KMS-11 (cell line): Measurements from ENCODE around the gene SHH.

Experiments
- H2AFZ ChIP-seq: fragments of 200-600 bp; sonication (generic); 2 replicates; pipeline ENCODE4 v1.6.1; 2016; ENCODE audit warnings: antibody characterized with exemption, mixed run types, low read depth
- H3K27ac ChIP-seq: fragments of 200-600 bp; sonication (generic); 2 replicates; pipeline ENCODE4 v1.6.1; 2016; ENCODE audit warnings: mild to moderate bottlenecking, mixed run types
- H3K27me3 ChIP-seq: fragments of 200-600 bp; sonication (generic); 2 replicates; pipeline ENCODE4 v1.6.1; 2017; ENCODE audit warnings: mild to moderate bottlenecking, low read depth, mixed run types, moderate library complexity; ENCODE audit not compliant: insufficient read depth
- H3K36me3 ChIP-seq: fragments of 200-600 bp; sonication (generic); 2 replicates; pipeline ENCODE4 v1.6.1; 2017; ENCODE audit warnings: mild to moderate bottlenecking, mixed run types; ENCODE audit not compliant: insufficient read depth
- H3K4me1 ChIP-seq: fragments of 200-600 bp; sonication (generic); 2 replicates; pipeline ENCODE4 v1.6.1; 2016; ENCODE audit warnings: mild to moderate bottlenecking, low read depth, mixed run types; ENCODE audit not compliant: poor library complexity, severe bottlenecking
- H3K4me2 ChIP-seq: fragments of 200-600 bp; sonication (generic); 2 replicates; pipeline ENCODE4 v1.7.0; 2016; ENCODE audit warnings: mild to moderate bottlenecking, mixed run types
- H3K4me3 ChIP-seq: fragments of 200-600 bp; sonication (generic); IDR thresholded peaks from 2 replicates; pipeline ENCODE4 v1.6.1; 2017; ENCODE audit warnings: low read depth, low read length, mixed read lengths; ENCODE audit not compliant: insufficient read depth
- H3K79me2 ChIP-seq: fragments of 200-600 bp; sonication (generic); 2 replicates; pipeline ENCODE4 v1.6.1; 2016; ENCODE audit warnings: low read depth, mixed run types; ENCODE audit not compliant: insufficient read depth
- H3K9ac ChIP-seq: fragments of 200-600 bp; sonication (generic); 2 replicates; pipeline ENCODE4 v1.6.1; 2016; ENCODE audit warnings: mild to moderate bottlenecking, mixed run types
- H4K20me1 ChIP-seq: fragments of 200-600 bp; sonication (generic); 2 replicates; pipeline ENCODE4 v1.6.1; 2016; ENCODE audit warnings: mild to moderate bottlenecking, mixed run types; ENCODE audit not compliant: insufficient read depth
- TF ChIP-seq, protein P1 (sequence below): fragments of 200-600 bp; sonication (generic); conservative IDR thresholded peaks from 2 replicates; pipeline ENCODE4 v1.6.1; 2017; ENCODE audit warnings: low read depth, mild to moderate bottlenecking, antibody characterized with exemption, low read length, moderate library complexity, mixed read lengths

Gene SHH

DNA sequence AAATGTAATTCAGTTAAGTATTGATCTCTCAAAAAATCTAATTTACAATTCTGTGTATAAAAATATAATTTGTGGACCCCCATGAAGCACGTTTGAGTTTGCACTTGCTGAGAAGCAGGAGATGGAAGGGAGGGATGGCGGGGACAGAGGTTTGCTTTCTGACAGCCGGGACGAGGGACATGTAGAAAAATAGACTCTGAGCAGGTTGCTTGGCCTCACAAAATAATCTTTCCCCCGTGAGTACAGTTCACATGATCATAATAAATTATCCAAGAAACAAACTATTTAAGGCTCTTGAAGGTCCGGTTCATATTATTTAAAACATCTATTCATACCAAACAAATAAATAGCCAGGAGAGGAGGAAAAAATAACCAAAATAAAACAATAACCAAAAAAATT, 10.0 kb downstream of the SHH start:
- Histone ChIP-seq H3K9ac (no peak overlapping the region), H3K4me3 (no peak overlapping the region), H3K27me3 (peaks cover 10% of the 10 kb centered on the region), H3K79me2 (no peaks in the 10 kb centered on the region), H3K36me3 (no peaks in the 10 kb centered on the region), H4K20me1 (no peaks in the 10 kb centered on the region), H3K4me1 (peaks cover 13% of the 10 kb centered on the region), H2AFZ (no peak overlapping the region), H3K4me2 (no peak overlapping the region), H3K27ac (no peak overlapping the region)
- TF ChIP-seq, protein P1, sequence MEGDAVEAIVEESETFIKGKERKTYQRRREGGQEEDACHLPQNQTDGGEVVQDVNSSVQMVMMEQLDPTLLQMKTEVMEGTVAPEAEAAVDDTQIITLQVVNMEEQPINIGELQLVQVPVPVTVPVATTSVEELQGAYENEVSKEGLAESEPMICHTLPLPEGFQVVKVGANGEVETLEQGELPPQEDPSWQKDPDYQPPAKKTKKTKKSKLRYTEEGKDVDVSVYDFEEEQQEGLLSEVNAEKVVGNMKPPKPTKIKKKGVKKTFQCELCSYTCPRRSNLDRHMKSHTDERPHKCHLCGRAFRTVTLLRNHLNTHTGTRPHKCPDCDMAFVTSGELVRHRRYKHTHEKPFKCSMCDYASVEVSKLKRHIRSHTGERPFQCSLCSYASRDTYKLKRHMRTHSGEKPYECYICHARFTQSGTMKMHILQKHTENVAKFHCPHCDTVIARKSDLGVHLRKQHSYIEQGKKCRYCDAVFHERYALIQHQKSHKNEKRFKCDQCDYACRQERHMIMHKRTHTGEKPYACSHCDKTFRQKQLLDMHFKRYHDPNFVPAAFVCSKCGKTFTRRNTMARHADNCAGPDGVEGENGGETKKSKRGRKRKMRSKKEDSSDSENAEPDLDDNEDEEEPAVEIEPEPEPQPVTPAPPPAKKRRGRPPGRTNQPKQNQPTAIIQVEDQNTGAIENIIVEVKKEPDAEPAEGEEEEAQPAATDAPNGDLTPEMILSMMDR, result no peak

DNA sequence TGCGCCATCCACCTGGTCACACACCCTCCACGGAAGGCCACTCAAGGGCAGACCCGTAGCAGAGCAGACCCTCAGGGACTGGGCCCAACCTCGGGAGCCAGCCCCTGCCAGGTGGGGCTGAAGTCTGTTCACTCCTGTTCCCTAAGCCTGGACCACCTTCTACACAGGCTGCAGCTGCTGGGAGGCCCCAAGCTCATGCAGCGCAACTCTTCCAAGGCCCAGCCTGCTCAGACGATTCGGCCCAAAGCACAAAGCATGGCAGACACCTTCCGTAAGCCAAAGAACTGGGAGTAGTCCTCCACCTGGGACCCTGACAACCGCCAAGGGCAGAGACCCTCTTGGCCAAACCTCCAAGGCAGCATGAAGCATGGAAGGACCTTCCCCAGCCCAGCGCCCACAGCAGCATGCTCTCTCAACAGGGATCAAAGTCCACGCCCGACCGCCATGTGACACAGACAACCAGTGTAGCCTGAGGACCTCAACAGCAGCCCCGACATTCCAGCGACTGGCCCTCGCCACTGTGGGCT, 11.5 kb downstream of the SHH start:
- H3K4me3 ChIP-seq, result no peak overlapping the region
- no peak overlapping the region for H2AFZ ChIP-seq
- no peak overlapping the region for H3K4me2 ChIP-seq
- no peak overlapping the region for H3K27ac ChIP-seq
- no peaks in the 10 kb centered on the region for H3K79me2 ChIP-seq
- H3K27me3 ChIP-seq, result peaks cover 5% of the 10 kb centered on the region
- H3K4me1 ChIP-seq, result peaks cover 10% of the 10 kb centered on the region
- TF ChIP-seq, protein P1, result no peak
- no peak overlapping the region for H3K9ac ChIP-seq
- H3K36me3 ChIP-seq, result no peaks in the 10 kb centered on the region
- H4K20me1 ChIP-seq, result no peaks in the 10 kb centered on the region

GRCh38 chr7:155800301-155800700, 12.0 kb downstream of the SHH start:
- Histone ChIP-seq H3K27me3 (peaks cover 5% of the 10 kb centered on the region), H3K9ac (no peak overlapping the region), H3K27ac (no peak overlapping the region), H3K36me3 (no peaks in the 10 kb centered on the region), H2AFZ (no peak overlapping the region), H3K4me3 (no peak overlapping the region), H3K4me1 (peaks cover 7% of the 10 kb centered on the region), H4K20me1 (no peaks in the 10 kb centered on the region), H3K4me2 (no peak overlapping the region), H3K79me2 (no peaks in the 10 kb centered on the region)
- TF ChIP-seq, protein P1, result no peak

DNA sequence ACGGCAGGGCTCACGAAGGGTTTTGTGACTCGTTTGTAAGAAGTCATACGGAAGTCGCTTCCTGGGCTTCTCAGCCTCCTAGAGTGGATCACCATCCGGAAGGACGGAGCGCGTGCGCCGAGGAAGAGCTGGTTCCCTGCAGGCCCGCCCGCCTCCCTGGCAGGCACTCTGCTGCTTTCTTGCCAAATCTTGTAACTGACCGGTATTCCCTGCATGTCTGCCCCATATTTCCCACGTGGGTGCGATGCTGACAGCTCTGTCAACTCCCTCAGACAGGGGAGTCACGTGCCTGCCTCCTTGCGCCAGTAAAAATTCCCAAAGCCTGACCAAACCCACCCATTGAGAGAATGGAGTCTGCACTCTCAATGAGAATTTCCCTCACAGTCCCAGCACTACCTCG, 12.7 kb downstream of the SHH start:
- no peak overlapping the region for H3K27ac ChIP-seq
- peaks cover 3% of the 10 kb centered on the region for H3K4me1 ChIP-seq
- no peak overlapping the region for H2AFZ ChIP-seq
- H3K27me3 ChIP-seq, result peaks cover 5% of the 10 kb centered on the region
- H4K20me1 ChIP-seq, result no peaks in the 10 kb centered on the region
- no peak overlapping the region for H3K4me2 ChIP-seq
- H3K9ac ChIP-seq, result no peak overlapping the region
- H3K4me3 ChIP-seq, result no peak overlapping the region
- H3K79me2 ChIP-seq, result no peaks in the 10 kb centered on the region
- no peaks in the 10 kb centered on the region for H3K36me3 ChIP-seq
- TF ChIP-seq, protein P1, result no peak
